ENCODE data around the gene ADGRE3.

The ADGRE3 gene

GRCh38 chr19:14672188-14672872 lies 2.3 kb downstream of the ADGRE3 start:
- in situ Hi-C loops (cut with HindIII; ENCODE audit: low sequenced_read_pairs) = no loop called here
- no peak for DNase-seq (ENCODE audit: low read depth)
- H3K4me3 ChIP-seq (ENCODE audit: low read depth, low read length) = no peak overlapping the region
- no peak for TF ChIP-seq CTCF (IDR thresholded peaks at IDR 0.05; ENCODE audit: low read depth, low read length, missing control alignments)

GRCh38 chr19:14670408-14670807 lies 4.2 kb downstream of the ADGRE3 start:
- in situ Hi-C loops (cut with HindIII; ENCODE audit: low sequenced_read_pairs) = no loop called here
- DNase-seq (ENCODE audit: low read depth) = no peak

GRCh38 chr19:14669940-14670339 lies 4.7 kb downstream of the ADGRE3 start:
- TF ChIP-seq CTCF (IDR thresholded peaks at IDR 0.05; ENCODE audit: low read depth, low read length, missing control alignments) = no peak
- DNase-seq (ENCODE audit: low read depth) = no peak
- H3K4me3 ChIP-seq (ENCODE audit: low read depth, low read length) = no peak overlapping the region
- in situ Hi-C loops (cut with HindIII; ENCODE audit: low sequenced_read_pairs) = no loop called here

More at GRCh38 chr19:14670408-14670807, 4.2 kb downstream of the ADGRE3 start:
- H3K4me3 ChIP-seq (ENCODE audit: low read depth, low read length) = no peak overlapping the region
- TF ChIP-seq CTCF (IDR thresholded peaks at IDR 0.05; ENCODE audit: low read depth, low read length, missing control alignments) = no peak

GRCh38 chr19:14661372-14661924 lies 13.2 kb downstream of the ADGRE3 start:
- in situ Hi-C loops (cut with HindIII; ENCODE audit: low sequenced_read_pairs) = no loop called here
- H3K4me3 ChIP-seq (ENCODE audit: low read depth, low read length) = no peak overlapping the region
- DNase-seq (ENCODE audit: low read depth) = no peak
- TF ChIP-seq CTCF (IDR thresholded peaks at IDR 0.05; ENCODE audit: low read depth, low read length, missing control alignments) = no peak

GRCh38 chr19:14659874-14660489 lies 14.7 kb downstream of the ADGRE3 start:
- no peak overlapping the region for H3K4me3 ChIP-seq (ENCODE audit: low read depth, low read length)
- in situ Hi-C loops (cut with HindIII; ENCODE audit: low sequenced_read_pairs) = no loop called here

GRCh38 chr19:14655726-14656125 lies 18.9 kb downstream of the ADGRE3 start:
- TF ChIP-seq CTCF (IDR thresholded peaks at IDR 0.05; ENCODE audit: low read depth, low read length, missing control alignments) = no peak
- H3K4me3 ChIP-seq (ENCODE audit: low read depth, low read length) = no peak overlapping the region
- in situ Hi-C loops (cut with HindIII; ENCODE audit: low sequenced_read_pairs) = no loop called here
- no peak for DNase-seq (ENCODE audit: low read depth)

More at GRCh38 chr19:14659874-14660489, 14.7 kb downstream of the ADGRE3 start:
- no peak for DNase-seq (ENCODE audit: low read depth)
- no peak for TF ChIP-seq CTCF (IDR thresholded peaks at IDR 0.05; ENCODE audit: low read depth, low read length, missing control alignments)

All from astrocyte of the cerebellum (primary cell).